ENCODE results near the gene EIF5.

The EIF5 gene

DNA sequence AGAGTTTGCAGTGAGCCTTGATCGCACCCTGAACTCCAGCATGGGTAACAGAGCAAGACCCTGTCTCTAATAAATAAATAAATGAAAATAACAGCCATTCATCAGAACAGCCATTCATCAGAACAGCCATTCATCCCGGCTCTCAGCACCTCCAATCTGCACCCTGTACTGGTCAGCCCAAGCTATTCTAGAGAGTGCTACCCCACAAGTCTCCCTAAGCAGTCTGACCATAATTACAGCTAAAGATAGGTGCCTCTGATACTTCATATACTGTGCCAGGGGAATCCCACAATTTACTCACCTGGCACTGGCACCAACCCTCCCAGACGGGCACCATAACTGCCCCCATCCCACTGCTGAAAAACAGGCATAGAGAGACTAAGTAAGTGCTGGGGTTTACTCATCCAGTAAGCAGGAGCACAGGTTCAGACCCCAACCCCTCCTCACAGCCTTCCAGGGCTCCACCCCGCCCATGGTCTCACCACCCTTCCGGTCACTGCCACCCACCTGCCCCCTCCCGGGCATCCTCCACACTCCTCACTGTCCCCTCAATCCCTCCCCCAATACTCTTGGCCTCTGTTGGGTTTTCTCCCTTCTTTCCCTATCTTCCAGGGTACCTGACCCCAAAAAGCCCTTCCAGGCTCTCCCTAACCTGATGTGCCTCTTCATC lies 15.2 kb upstream of the EIF5 start:
- H3K4me3 ChIP-seq (ENCODE audit: low read depth, low read length), result no peak overlapping the region
- ChIA-PET CTCF (no interaction called here), POLR2A (no interaction called here)
- no peak for DNase-seq (ENCODE audit: low read depth, low spot score)
- no peak for TF ChIP-seq CTCF (IDR thresholded peaks at IDR 0.05; ENCODE audit: insufficient read depth, low read length, missing control alignments)

DNA sequence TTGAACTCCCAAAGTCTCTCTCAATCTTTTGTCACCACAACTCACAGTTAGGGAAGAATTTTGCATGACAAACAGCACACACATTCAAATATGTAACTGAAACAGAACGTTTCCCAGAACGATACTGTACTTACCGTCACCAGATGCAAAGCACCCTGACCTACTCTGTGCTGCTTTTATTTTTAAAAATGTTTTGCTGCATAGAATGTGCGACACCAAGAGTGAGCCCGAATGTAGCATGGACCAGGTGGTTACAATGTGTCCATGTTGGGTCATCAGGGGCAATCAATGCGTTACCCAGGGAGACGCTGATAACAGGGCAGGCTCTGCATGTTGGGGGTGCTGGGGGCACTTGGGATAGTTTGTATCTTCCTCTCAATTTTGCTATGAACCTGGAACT lies 14.6 kb upstream of the EIF5 start:
- TF ChIP-seq CTCF (IDR thresholded peaks at IDR 0.05; ENCODE audit: insufficient read depth, low read length, missing control alignments), result no peak
- DNase-seq (ENCODE audit: low read depth, low spot score), result no peak
- ChIA-PET CTCF (no interaction called here), POLR2A (no interaction called here)
- H3K4me3 ChIP-seq (ENCODE audit: low read depth, low read length), result no peak overlapping the region

- POLR2A ChIA-PET, result no interaction called here
- no peak overlapping the region for H3K4me3 ChIP-seq (ENCODE audit: low read depth, low read length)
- CTCF ChIA-PET, result interaction anchor here (0.9 kb wide), 1 partner anchor 35 kb away, joined by 4 read pairs; no protein-coding TSS in a partner anchor
- no peak for TF ChIP-seq CTCF (IDR thresholded peaks at IDR 0.05; ENCODE audit: insufficient read depth, low read length, missing control alignments)
- no peak for DNase-seq (ENCODE audit: low read depth, low spot score)
These were observed 8.0 kb upstream of the EIF5 start for GRCh38 chr14:103326078-103326477.

- TF ChIP-seq CTCF (IDR thresholded peaks at IDR 0.05; ENCODE audit: insufficient read depth, low read length, missing control alignments), result no peak
- ChIA-PET POLR2A (no interaction called here), CTCF (interaction anchor here (1.2 kb wide), 1 partner anchor 253 kb away, joined by 3 read pairs; no protein-coding TSS in a partner anchor)
- no peak for DNase-seq (ENCODE audit: low read depth, low spot score)
- H3K4me3 ChIP-seq (ENCODE audit: low read depth, low read length), result no peak overlapping the region
These were observed 5.1 kb upstream of the EIF5 start for GRCh38 chr14:103328941-103329340.

GRCh38 chr14:103329401-103330347 lies 4.4 kb upstream of the EIF5 start:
- no peak for TF ChIP-seq CTCF (IDR thresholded peaks at IDR 0.05; ENCODE audit: insufficient read depth, low read length, missing control alignments)
- ChIA-PET POLR2A (no interaction called here), CTCF (interaction anchor here (1.2 kb wide), 1 partner anchor 254 kb away, joined by 3 read pairs; no protein-coding TSS in a partner anchor)
- no peak for DNase-seq (ENCODE audit: low read depth, low spot score)
- H3K4me3 ChIP-seq (ENCODE audit: low read depth, low read length), result no peak overlapping the region

GRCh38 chr14:103330536-103330935 lies 3.5 kb upstream of the EIF5 start:
- POLR2A ChIA-PET, result no interaction called here
- CTCF ChIA-PET, result no interaction called here

More at GRCh38 chr14:103330536-103330935, 3.5 kb upstream of the EIF5 start:
- DNase-seq (ENCODE audit: low read depth, low spot score), result no peak
- TF ChIP-seq CTCF (IDR thresholded peaks at IDR 0.05; ENCODE audit: insufficient read depth, low read length, missing control alignments), result no peak
- no peak overlapping the region for H3K4me3 ChIP-seq (ENCODE audit: low read depth, low read length)
